Aorta (tissue), 5 donors: ENCODE measurements around the gene CMKLR1. TPM values are rescaled to one million over a fixed set of nuclear protein-coding genes. Genes with fewer than 3 reads are reported as not detected.

ENCODE experiments used
- ATAC-seq: fragments of 200-7000 bp; cut with Tn5 transposase; one replicate; pipeline ENCODE4 v1.9.1; 2022; ENCODE audit warnings: moderate library complexity; ENCODE audit not compliant: low FRiP score
- DNase-seq, 2 donors: peaks; one replicate each; pipeline ENCODE4 v3.0.0-alpha.2; 2020
- H3K27ac ChIP-seq, 2 donors: one replicate each; pipeline ENCODE4 v1.5.1; 2013; ENCODE audit warnings: low read length in 2 of 2, mild to moderate bottlenecking in 2 of 2, moderate library complexity in 2 of 2, control low read depth in 1 of 2, inconsistent platforms in 1 of 2, low read depth in 1 of 2
- H3K27me3 ChIP-seq, 2 donors: one replicate each; pipeline ENCODE4 v1.6.1; 2013; ENCODE audit warnings: control low read depth in 1 of 2, low read length in 1 of 2, mild to moderate bottlenecking in 1 of 2, moderate library complexity in 1 of 2; ENCODE audit not compliant: insufficient read depth in 2 of 2, control insufficient read depth in 1 of 2
- H3K36me3 ChIP-seq, 2 donors: one replicate each; pipeline ENCODE4 v1.6.1; 2013; ENCODE audit warnings: control low read depth in 1 of 2, low read length in 1 of 2, mild to moderate bottlenecking in 1 of 2; ENCODE audit not compliant: insufficient read depth in 2 of 2, control insufficient read depth in 1 of 2
- H3K4me1 ChIP-seq, 2 donors: one replicate each; pipeline ENCODE4 v1.6.1; 2013; ENCODE audit warnings: low read length in 2 of 2, control low read depth in 1 of 2, mild to moderate bottlenecking in 1 of 2, moderate library complexity in 1 of 2; ENCODE audit not compliant: insufficient read depth in 2 of 2, control insufficient read depth in 1 of 2
- H3K4me3 ChIP-seq, 2 donors: one replicate each; pipeline ENCODE4 v1.5.1; 2013; ENCODE audit warnings: low read length in 2 of 2, control low read depth in 1 of 2, mild to moderate bottlenecking in 1 of 2
- H3K9me3 ChIP-seq: one replicate; pipeline ENCODE4 v1.6.1; 2013; ENCODE audit warnings: mild to moderate bottlenecking, low read length; ENCODE audit not compliant: control insufficient read depth
- WGBS, 2 donors: extraction: QIAGEN DNeasy Blood & Tissue Kit; methylation state at CpG; one replicate each; pipeline ENCODE4 v1.1.7; 2013; 5-methylcytosine and 5-hydroxymethylcytosine counted together
- intact Hi-C, 2 donors: fragments of 100-400 bp; cut with DNase I; formaldehyde crosslinking; loops; one replicate each; pipeline versions ENCODE4 v1.14.2 to v1.15.0; 2022
- polyA plus RNA-seq, 2 donors: library from polyadenylated mRNA; stranded (reverse); fragments of 200-250 nt; gene quantifications; one replicate each; pipeline ENCODE4 v1.2.3, GENCODE V29; 2013
- total RNA-seq, 2 donors: library from RNA; stranded (reverse); fragmentation: NEBNext Ultra II Directional; extraction: Animal tissue kit (Norgen Biotek cat#: 25700); gene quantifications; one replicate each; pipeline ENCODE4 v1.2.1, GENCODE V29; 2021
- donor health status: healthy with polysubstance abuse.
- donor health status: Bipolar disorder and iron deficiency.
- donor health status: DM: no; HTN: no; CAD: no.
- donor health status: DM: no; HTN: no; CAD: no.
- donor health status: DM: yes; HTN: yes; CAD: no.

The CMKLR1 gene
- total and polyA plus RNA-seq, 4 donors = 9.1 to 55.4 (median 26.8) TPM

DNA sequence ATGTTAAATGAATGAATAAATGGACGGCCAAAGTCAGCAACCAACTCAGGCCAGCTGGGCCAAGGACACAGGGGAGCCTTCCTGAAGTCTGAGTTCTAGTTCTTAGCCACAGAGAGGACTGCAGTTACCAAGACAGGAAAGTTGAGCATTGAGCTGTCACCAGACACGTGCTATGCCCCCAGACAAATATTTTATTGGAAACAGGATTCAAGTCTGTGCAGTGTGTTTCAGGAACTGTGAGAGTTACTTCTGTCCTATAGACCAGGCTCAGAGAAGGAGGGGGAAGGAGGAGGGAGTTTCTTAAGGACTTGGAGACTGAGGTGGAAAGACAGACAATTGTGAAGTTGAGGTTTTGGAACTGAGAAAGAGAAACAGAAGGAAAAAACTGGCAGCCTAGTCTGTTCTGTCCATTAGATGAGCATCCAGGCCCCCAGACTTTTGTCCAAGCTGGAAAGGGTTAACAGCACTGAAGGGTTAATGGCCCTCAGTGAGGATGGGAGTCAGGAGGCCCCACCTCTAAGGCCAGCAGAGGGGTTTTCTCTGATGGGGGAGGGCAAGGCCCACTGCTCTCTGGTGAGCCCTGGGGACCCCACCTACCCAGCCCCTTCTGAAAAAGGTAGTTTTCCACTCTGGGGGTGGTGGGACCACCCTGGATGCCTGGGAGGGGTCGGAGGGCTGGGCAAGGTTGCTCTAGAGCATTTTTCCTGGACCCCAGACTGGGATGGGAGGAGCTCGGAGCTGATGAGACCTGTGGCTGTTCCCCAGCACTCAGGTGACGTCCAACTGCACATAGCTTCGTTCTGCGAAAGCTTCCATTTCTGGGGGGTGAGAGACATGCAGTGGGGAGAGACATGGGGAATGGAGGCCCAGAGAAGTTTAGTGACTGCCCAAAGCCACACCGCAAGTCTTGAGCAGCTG lies 6.9 kb upstream of the CMKLR1 start:
- WGBS, 2 donors = 67 to 75% methylated on average over 8 of the region's 8 CpGs
- no peak overlapping the region for H3K27ac ChIP-seq
- intact Hi-C loops = no loop called here
- ATAC-seq = no peak
- H3K36me3 ChIP-seq = no peaks in the 10 kb centered on the region
- no peaks in the 10 kb centered on the region for H3K27me3 ChIP-seq
- no peak for DNase-seq
- H3K9me3 ChIP-seq = no peaks in the 10 kb centered on the region
- no peak overlapping the region for H3K4me3 ChIP-seq
- H3K4me1 ChIP-seq = peaks cover 0 to 3% of the 10 kb centered on the region in 2 donors

- Histone ChIP-seq H3K4me3 (no peak overlapping the region), H3K27ac (peak overlapping the region; percentile 40 to 56), H3K36me3 (no peaks in the 10 kb centered on the region), H3K27me3 (no peaks in the 10 kb centered on the region), H3K4me1 (no peaks in the 10 kb centered on the region), H3K9me3 (no peaks in the 10 kb centered on the region)
- 25 to 26% methylated on average over 5 of the region's 5 CpGs for WGBS, 2 donors
- ATAC-seq (peak; percentile 17), DNase-seq (no peak)
- intact Hi-C loops = loop anchor here in 1 of 2 donors (5.0 kb wide), 2 partner anchors 36 to 114 kb away; no protein-coding TSS in a partner anchor
These were observed 3.9 kb upstream of the CMKLR1 start for GRCh38 chr12:108342985-108343384.

DNA sequence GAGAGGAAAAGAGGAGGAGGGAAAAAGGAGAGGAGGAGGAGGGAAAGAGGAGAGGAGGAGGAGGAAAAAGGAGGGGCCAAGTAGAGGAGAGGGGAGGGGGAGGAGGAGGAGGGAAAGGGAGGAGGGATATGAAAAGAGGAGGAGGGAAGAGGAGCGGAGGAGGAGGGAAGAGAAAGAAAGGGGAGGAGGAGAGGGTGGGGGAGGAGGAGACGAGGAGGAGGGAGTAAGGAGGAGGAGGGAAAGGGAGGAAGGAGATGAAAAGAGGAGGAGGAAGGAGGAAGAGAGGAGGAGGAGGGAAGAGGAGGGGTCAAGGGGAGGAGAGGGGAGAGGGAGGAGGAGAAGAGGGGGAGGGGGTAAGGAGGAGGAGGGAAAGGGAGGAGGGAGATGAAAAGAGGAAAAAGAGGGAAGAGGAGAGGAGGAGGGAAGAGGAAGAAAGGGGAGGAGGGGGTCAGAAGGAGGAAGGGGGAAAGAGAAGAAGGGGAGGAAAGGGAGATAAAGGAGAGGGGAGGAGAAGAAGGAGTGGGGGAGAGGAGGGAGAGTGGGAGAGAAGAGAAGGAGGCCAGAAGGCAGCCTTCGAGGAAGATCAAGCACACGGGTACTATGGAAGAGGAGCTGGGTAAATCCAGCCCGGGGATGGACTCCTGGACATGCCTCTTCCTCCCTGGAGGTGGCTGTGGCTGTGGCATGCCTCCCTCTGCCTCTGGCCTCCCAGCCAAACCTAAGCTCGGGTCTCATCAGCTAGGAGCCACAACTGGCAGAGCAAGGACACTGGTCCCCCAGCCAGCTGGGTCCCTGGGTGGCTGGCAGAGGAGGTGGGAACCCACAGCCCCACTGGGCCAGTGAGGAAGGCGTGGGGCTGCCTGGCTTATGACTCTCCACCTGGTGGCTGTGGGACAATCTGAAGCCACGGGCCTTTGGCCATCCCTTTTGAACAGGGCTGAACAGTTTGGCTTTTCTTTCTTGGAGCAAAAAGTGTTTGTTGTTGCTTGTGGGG lies 3.0 kb upstream of the CMKLR1 start:
- no peaks in the 10 kb centered on the region for H3K9me3 ChIP-seq
- 63 to 64% methylated on average over 8 of the region's 8 CpGs for WGBS, 2 donors
- DNase-seq (no peak), ATAC-seq (no peak)
- H3K27ac ChIP-seq = peak overlapping the region; percentile 40 to 76
- H3K4me1 ChIP-seq = no peaks in the 10 kb centered on the region
- no peaks in the 10 kb centered on the region for H3K27me3 ChIP-seq
- intact Hi-C loops = loop anchor here (2.0 to 5.0 kb wide), 3 partner anchors 35 to 115 kb away; no protein-coding TSS in a partner anchor
- no peaks in the 10 kb centered on the region for H3K36me3 ChIP-seq
- H3K4me3 ChIP-seq = no peak overlapping the region

- no peak for DNase-seq
- H3K36me3 ChIP-seq = no peaks in the 10 kb centered on the region
- H3K9me3 ChIP-seq = no peaks in the 10 kb centered on the region
- H3K27ac ChIP-seq = peak overlapping the region in 1 of 2 donors; percentile 76
- ATAC-seq = no peak
- no peak overlapping the region for H3K4me3 ChIP-seq
- 55 to 57% methylated on average over 3 of the region's 3 CpGs for WGBS, 2 donors
- H3K27me3 ChIP-seq = no peaks in the 10 kb centered on the region
- H3K4me1 ChIP-seq = peaks cover 0 to 4% of the 10 kb centered on the region in 2 donors
- intact Hi-C loops = loop anchor here (2.0 to 5.0 kb wide), 3 partner anchors 34 to 116 kb away; no protein-coding TSS in a partner anchor
These were observed 2.2 kb upstream of the CMKLR1 start for GRCh38 chr12:108341356-108341755.

DNA sequence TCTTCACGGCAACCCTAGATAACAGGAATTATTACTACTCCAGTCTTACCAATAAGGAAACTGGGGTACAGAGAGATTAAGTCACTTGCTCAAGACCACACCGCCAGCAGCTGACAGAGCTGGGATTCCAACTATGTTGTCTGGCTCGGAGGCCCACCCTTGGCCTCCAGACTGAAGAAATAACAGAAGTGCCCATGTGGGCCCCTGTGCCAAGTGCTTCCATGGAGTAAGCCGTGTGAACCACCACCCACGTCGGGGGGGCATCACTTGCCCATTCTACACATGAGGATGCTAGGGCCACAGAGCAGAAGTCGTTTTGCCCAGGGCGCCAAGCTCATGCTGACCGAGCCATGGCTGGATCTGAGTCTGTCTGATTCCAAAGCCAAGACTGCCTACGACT lies 926 bp upstream of the CMKLR1 start:
- 2 to 5% methylated on average over 10 of the region's 10 CpGs for WGBS, 2 donors
- H3K4me3 ChIP-seq = no peak overlapping the region
- intact Hi-C loops = loop anchor here (2.0 to 5.0 kb wide), 3 partner anchors 33 to 117 kb away; no protein-coding TSS in a partner anchor
- no peaks in the 10 kb centered on the region for H3K27me3 ChIP-seq
- no peaks in the 10 kb centered on the region for H3K9me3 ChIP-seq
- H3K36me3 ChIP-seq = no peaks in the 10 kb centered on the region
- peaks cover 0 to 4% of the 10 kb centered on the region in 2 donors for H3K4me1 ChIP-seq
- H3K27ac ChIP-seq = peak overlapping the region; percentile 45 to 100
- DNase-seq (peak; percentile 87 to 91), ATAC-seq (peak; percentile 81)

- Histone ChIP-seq H3K27ac (peak overlapping the region; percentile 22 to 55), H3K36me3 (no peaks in the 10 kb centered on the region), H3K4me1 (peaks cover 2 to 4% of the 10 kb centered on the region in 2 donors), H3K4me3 (peak overlapping the region; percentile 32 to 50), H3K27me3 (no peaks in the 10 kb centered on the region), H3K9me3 (no peaks in the 10 kb centered on the region)
- WGBS, 2 donors = 11 to 12% methylated on average over 9 of the region's 9 CpGs
- no peak for ATAC-seq
- intact Hi-C loops = loop anchor here in 1 of 2 donors (10.0 kb wide), 1 partner anchor 757 kb away; the partner anchor contains the start of genes ALKBH2 and UNG
- peak; percentile 55 to 58 for DNase-seq
These were observed 1.6 kb downstream of the CMKLR1 start for GRCh38 chr12:108337235-108338223.

DNA sequence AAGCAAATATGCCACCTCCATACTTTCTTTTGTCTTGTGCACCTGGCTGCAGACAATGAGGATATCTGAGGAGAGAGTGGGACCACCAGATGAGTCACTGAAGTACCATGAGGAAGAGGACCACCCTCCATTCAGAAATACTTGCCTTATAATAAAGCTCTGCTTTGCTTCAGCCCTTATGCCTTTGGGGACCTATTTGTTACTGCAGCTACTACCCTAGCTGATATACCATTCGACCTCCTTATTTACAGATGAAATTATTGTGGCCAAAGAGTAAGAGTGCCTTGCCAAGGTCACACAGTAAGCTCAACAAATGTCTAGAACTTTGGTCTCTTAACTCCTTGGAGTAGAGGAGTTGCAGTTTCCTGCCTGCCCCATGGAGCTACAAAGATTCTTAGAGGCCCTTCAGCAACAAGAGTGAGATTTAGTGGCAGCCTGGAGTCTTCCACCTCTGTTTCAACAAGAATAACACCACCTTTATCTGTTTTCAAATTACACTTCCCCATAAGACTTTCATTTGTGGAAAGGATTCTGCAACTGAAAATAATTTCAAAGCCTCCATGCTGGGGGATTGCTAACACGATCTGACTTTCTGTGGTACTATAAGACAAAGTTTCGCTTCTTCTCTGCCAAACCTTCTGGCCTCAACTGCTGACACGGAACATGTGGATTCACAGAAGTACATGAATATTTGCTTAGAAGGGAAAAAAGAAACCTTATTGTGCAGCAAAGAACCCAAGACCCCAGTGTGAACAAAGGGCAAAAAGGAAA lies 3.6 kb downstream of the CMKLR1 start:
- no peaks in the 10 kb centered on the region for H3K27me3 ChIP-seq
- H3K4me3 ChIP-seq = no peak overlapping the region
- ATAC-seq (no peak), DNase-seq (peak in 1 of 2 donors; percentile 3)
- 65 to 68% methylated on average over 4 of the region's 4 CpGs for WGBS, 2 donors
- peaks cover 2 to 4% of the 10 kb centered on the region in 2 donors for H3K4me1 ChIP-seq
- no peaks in the 10 kb centered on the region for H3K9me3 ChIP-seq
- H3K36me3 ChIP-seq = no peaks in the 10 kb centered on the region
- no peak overlapping the region for H3K27ac ChIP-seq
- intact Hi-C loops = loop anchor here in 1 of 2 donors (10.0 kb wide), 1 partner anchor 759 kb away; the partner anchor contains the start of genes ALKBH2 and UNG
